ENCODE results near the gene MCM6. TPM values are rescaled to one million over a fixed set of nuclear protein-coding genes. Genes with fewer than 3 reads are reported as not detected.

The MCM6 gene
- total RNA-seq, 1 donor from 2014 or later, result 9.5 TPM

DNA sequence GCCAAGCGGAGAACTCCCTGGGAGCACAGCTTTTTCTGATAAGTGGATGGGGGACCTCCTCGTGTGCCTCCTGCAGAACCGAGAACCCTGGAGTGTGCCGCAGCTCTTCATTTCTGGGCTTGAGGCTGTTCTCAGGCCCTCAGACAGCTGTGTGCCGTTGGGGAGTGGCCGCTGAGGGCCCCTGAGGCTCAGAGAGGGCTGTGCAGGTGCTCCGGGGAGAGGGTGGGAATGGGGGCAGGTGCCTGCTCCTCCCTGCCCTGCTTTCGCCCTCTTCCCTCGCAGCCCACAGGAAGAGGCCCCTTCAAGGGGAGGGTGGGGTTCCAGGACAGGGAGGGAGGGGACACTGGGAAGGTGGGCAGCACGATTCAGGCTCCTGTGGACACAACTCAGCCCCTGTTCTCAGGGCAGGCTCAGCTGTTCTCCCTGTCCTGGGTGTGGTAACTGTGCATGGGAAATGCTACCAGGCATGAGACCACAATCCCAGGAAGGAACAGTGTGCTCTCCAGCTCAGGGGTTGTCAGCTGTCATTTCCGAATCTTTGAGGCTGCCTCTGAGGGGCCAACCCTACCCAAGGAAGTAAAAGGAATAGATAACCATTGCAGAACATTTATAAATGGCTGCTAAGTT lies 50.6 kb downstream of the MCM6 start:
- no peak overlapping the region for H3K27ac ChIP-seq (ENCODE audit: low read depth, low read length)
- peaks cover 7% of the 10 kb centered on the region for H3K79me2 ChIP-seq (ENCODE audit: insufficient read depth, low read length)
- H3K4me3 ChIP-seq (ENCODE audit: insufficient read depth, low read depth, low read length), result no peak overlapping the region
- no peaks in the 10 kb centered on the region for H3K4me1 Mint-ChIP-seq (ENCODE audit: low read depth, unreplicated experiment)
- no peak overlapping the region for H3K4me3 Mint-ChIP-seq (ENCODE audit: unreplicated experiment)
- H3K9ac ChIP-seq (ENCODE audit: low read length), result no peak overlapping the region
- no peak for TF ChIP-seq EZH2 (IDR thresholded peaks at IDR 0.05; ENCODE audit: insufficient read depth, low read length)
- TF ChIP-seq, protein P1, sequence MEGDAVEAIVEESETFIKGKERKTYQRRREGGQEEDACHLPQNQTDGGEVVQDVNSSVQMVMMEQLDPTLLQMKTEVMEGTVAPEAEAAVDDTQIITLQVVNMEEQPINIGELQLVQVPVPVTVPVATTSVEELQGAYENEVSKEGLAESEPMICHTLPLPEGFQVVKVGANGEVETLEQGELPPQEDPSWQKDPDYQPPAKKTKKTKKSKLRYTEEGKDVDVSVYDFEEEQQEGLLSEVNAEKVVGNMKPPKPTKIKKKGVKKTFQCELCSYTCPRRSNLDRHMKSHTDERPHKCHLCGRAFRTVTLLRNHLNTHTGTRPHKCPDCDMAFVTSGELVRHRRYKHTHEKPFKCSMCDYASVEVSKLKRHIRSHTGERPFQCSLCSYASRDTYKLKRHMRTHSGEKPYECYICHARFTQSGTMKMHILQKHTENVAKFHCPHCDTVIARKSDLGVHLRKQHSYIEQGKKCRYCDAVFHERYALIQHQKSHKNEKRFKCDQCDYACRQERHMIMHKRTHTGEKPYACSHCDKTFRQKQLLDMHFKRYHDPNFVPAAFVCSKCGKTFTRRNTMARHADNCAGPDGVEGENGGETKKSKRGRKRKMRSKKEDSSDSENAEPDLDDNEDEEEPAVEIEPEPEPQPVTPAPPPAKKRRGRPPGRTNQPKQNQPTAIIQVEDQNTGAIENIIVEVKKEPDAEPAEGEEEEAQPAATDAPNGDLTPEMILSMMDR (IDR thresholded peaks at IDR 0.05; ENCODE audit: insufficient read depth, low read depth, low read length), result no peak
- no peaks in the 10 kb centered on the region for H3K36me3 ChIP-seq (ENCODE audit: insufficient read depth, low read length)
- H4K20me1 ChIP-seq (ENCODE audit: insufficient read depth, low read length), result no peaks in the 10 kb centered on the region
- peaks cover 16% of the 10 kb centered on the region for H3K9me3 Mint-ChIP-seq (ENCODE audit: unreplicated experiment)
- H3K9me3 ChIP-seq (ENCODE audit: insufficient read depth, low read depth, low read length), result peaks cover 2% of the 10 kb centered on the region
- DNase-seq (ENCODE audit: low read depth) (no peak), FAIRE-seq (no peak)
- H3K4me1 ChIP-seq (ENCODE audit: insufficient read depth, low read length), result peaks cover 7% of the 10 kb centered on the region
- peaks cover 7% of the 10 kb centered on the region for H3K27me3 Mint-ChIP-seq (ENCODE audit: low read depth, unreplicated experiment)
- H3K27me3 ChIP-seq (ENCODE audit: insufficient read depth, low read length), result no peaks in the 10 kb centered on the region
- H2AFZ ChIP-seq (ENCODE audit: low read depth, low read length), result no peak overlapping the region
- H3K36me3 Mint-ChIP-seq (ENCODE audit: low read depth, unreplicated experiment), result peaks cover 6% of the 10 kb centered on the region
- no peak overlapping the region for H3K4me2 ChIP-seq (ENCODE audit: low read length)
- no peak overlapping the region for H3K27ac Mint-ChIP-seq (ENCODE audit: unreplicated experiment)

DNA sequence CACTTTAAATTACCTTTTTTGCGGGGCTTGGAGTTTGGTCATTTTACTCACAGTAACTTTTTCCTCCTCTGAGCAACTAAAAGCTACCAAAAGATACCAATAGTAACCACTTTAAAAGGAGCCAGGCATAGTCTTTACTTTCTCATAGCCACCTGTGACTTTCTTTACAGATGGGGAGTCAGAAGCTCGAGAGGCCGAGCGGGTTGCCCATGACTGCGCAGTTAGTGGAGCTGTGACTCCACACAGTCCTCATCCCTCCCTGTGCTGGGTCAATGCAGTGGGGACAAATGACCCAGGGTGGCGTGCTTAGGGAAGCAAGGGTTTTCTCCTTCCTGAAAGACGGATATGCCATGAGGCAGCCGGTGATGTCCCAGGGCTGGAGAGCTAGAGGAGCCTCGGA lies 51.1 kb downstream of the MCM6 start:
- peaks cover 2% of the 10 kb centered on the region for H3K27me3 Mint-ChIP-seq (ENCODE audit: low read depth, unreplicated experiment)
- Histone ChIP-seq H3K79me2 (ENCODE audit: insufficient read depth, low read length) (peaks cover 7% of the 10 kb centered on the region), H3K27ac (ENCODE audit: low read depth, low read length) (no peak overlapping the region), H3K36me3 (ENCODE audit: insufficient read depth, low read length) (no peaks in the 10 kb centered on the region), H4K20me1 (ENCODE audit: insufficient read depth, low read length) (no peaks in the 10 kb centered on the region), H3K27me3 (ENCODE audit: insufficient read depth, low read length) (no peaks in the 10 kb centered on the region), H3K9ac (ENCODE audit: low read length) (no peak overlapping the region), H3K9me3 (ENCODE audit: insufficient read depth, low read depth, low read length) (peaks cover 2% of the 10 kb centered on the region), H2AFZ (ENCODE audit: low read depth, low read length) (no peak overlapping the region), H3K4me2 (ENCODE audit: low read length) (no peak overlapping the region), H3K4me3 (ENCODE audit: insufficient read depth, low read depth, low read length) (no peak overlapping the region), H3K4me1 (ENCODE audit: insufficient read depth, low read length) (peaks cover 12% of the 10 kb centered on the region)
- no peak overlapping the region for H3K4me3 Mint-ChIP-seq (ENCODE audit: unreplicated experiment)
- peaks cover 16% of the 10 kb centered on the region for H3K9me3 Mint-ChIP-seq (ENCODE audit: unreplicated experiment)
- no peak for TF ChIP-seq EZH2 (IDR thresholded peaks at IDR 0.05; ENCODE audit: insufficient read depth, low read length)
- TF ChIP-seq, protein P1 (IDR thresholded peaks at IDR 0.05; ENCODE audit: insufficient read depth, low read depth, low read length), result no peak
- no peak overlapping the region for H3K27ac Mint-ChIP-seq (ENCODE audit: unreplicated experiment)
- H3K4me1 Mint-ChIP-seq (ENCODE audit: low read depth, unreplicated experiment), result peaks cover 4% of the 10 kb centered on the region
- H3K36me3 Mint-ChIP-seq (ENCODE audit: low read depth, unreplicated experiment), result peaks cover 9% of the 10 kb centered on the region
- FAIRE-seq, result no peak
- no peak for DNase-seq (ENCODE audit: low read depth)

DNA sequence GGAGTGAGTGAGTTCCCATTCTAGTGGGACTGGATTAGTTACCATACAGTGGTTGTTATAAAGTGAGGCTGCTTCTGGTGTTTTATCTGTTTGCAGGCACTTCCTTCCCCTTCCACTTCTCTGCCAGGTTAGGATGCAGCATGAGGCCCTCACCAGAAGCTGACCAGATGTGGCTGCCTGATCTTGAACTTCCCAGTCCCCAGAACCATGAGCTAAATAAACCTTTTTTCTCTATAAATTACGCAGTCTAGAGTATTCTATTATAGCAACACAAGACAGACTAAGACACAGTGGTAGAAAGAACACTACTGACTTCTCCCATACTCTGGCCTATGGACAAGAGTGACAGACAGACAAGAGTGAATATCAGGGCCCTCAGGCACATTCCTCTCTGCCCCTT lies 53.4 kb downstream of the MCM6 start:
- Histone ChIP-seq H3K36me3 (ENCODE audit: insufficient read depth, low read length) (no peaks in the 10 kb centered on the region), H2AFZ (ENCODE audit: low read depth, low read length) (no peak overlapping the region), H3K4me3 (ENCODE audit: insufficient read depth, low read depth, low read length) (no peak overlapping the region), H3K27me3 (ENCODE audit: insufficient read depth, low read length) (no peaks in the 10 kb centered on the region), H3K4me1 (ENCODE audit: insufficient read depth, low read length) (peaks cover 32% of the 10 kb centered on the region), H3K27ac (ENCODE audit: low read depth, low read length) (no peak overlapping the region), H3K4me2 (ENCODE audit: low read length) (no peak overlapping the region), H3K9ac (ENCODE audit: low read length) (no peak overlapping the region), H3K79me2 (ENCODE audit: insufficient read depth, low read length) (peaks cover 7% of the 10 kb centered on the region), H3K9me3 (ENCODE audit: insufficient read depth, low read depth, low read length) (peaks cover 2% of the 10 kb centered on the region), H4K20me1 (ENCODE audit: insufficient read depth, low read length) (no peaks in the 10 kb centered on the region)
- Mint-ChIP-seq H3K27me3 (ENCODE audit: low read depth, unreplicated experiment) (peaks cover 2% of the 10 kb centered on the region), H3K36me3 (ENCODE audit: low read depth, unreplicated experiment) (peaks cover 9% of the 10 kb centered on the region), H3K27ac (ENCODE audit: unreplicated experiment) (no peak overlapping the region), H3K4me3 (ENCODE audit: unreplicated experiment) (no peak overlapping the region), H3K4me1 (ENCODE audit: low read depth, unreplicated experiment) (peaks cover 12% of the 10 kb centered on the region), H3K9me3 (ENCODE audit: unreplicated experiment) (peaks cover 18% of the 10 kb centered on the region)
- TF ChIP-seq, protein P1 (IDR thresholded peaks at IDR 0.05; ENCODE audit: insufficient read depth, low read depth, low read length), result no peak
- TF ChIP-seq EZH2 (IDR thresholded peaks at IDR 0.05; ENCODE audit: insufficient read depth, low read length), result no peak
- DNase-seq (ENCODE audit: low read depth), result no peak
- no peak for FAIRE-seq

Data from astrocyte (in vitro differentiated cells and primary cell).